Fibroblast of the aortic adventitia (primary cell): ENCODE measurements around the gene CHMP1A. TPM values are rescaled to one million over a fixed set of nuclear protein-coding genes. Genes with fewer than 3 reads are reported as not detected.

ENCODE experiments used
- DNase-seq: peaks from one replicate; pipeline ENCODE4 v3.0.0-alpha.2; 2010; ENCODE audit warnings: low read depth
- H3K4me3 ChIP-seq: 2 replicates; pipeline ENCODE4 v1.5.1; 2011; ENCODE audit warnings: low read depth, mild to moderate bottlenecking, control low read depth, low read length, moderate library complexity
- CTCF ChIP-seq: IDR thresholded peaks from 2 replicates; pipeline ENCODE4 v1.5.1; 2011; ENCODE audit warnings: mild to moderate bottlenecking, low read length, control low read depth, inconsistent platforms; ENCODE audit not compliant: insufficient read depth
- total RNA-seq: library from RNA; depleted of rRNA; stranded (reverse); fragments of >200 nt; gene quantifications from 2 replicates; pipeline ENCODE4 v1.2.3, GENCODE V29; 2012; ENCODE audit warnings: low replicate concordance

The CHMP1A gene
- total RNA-seq, 1 donor: 80.0 TPM

GRCh38 chr16:89607937-89608740 is 49.4 kb downstream of the CHMP1A start:
- no peak for DNase-seq
- TF ChIP-seq CTCF: no peak
- no peak overlapping the region for H3K4me3 ChIP-seq

- TF ChIP-seq CTCF: no peak
- H3K4me3 ChIP-seq: no peak overlapping the region
- no peak for DNase-seq
Observed at GRCh38 chr16:89607453-89607852, 50.1 kb downstream of the CHMP1A start.

- no peak for TF ChIP-seq CTCF
- DNase-seq: no peak
- no peak overlapping the region for H3K4me3 ChIP-seq
Observed at GRCh38 chr16:89606006-89606405, 51.5 kb downstream of the CHMP1A start.

- no peak for TF ChIP-seq CTCF
- H3K4me3 ChIP-seq: no peak overlapping the region
- DNase-seq: no peak
Observed at GRCh38 chr16:89605186-89605970, 52.1 kb downstream of the CHMP1A start.

GRCh38 chr16:89604764-89605163 is 52.7 kb downstream of the CHMP1A start:
- no peak for TF ChIP-seq CTCF
- DNase-seq: no peak
- no peak overlapping the region for H3K4me3 ChIP-seq

GRCh38 chr16:89602952-89603590 is 54.4 kb downstream of the CHMP1A start:
- no peak overlapping the region for H3K4me3 ChIP-seq
- DNase-seq: no peak
- TF ChIP-seq CTCF: no peak
